GM21367 (cell line): Measurements from ENCODE around the gene RBPJ.
A peak's percentile ranks its signal among the peaks of the same experiment; 100 is the strongest.
"Not testable (repeated sequence)": the region's sequence is repeated elsewhere in the genome, so short reads cannot be mapped to it uniquely, and the experiment has no call there.

ENCODE experiments used
- ATAC-seq: cut with Tn5 transposase; IDR thresholded peaks from one replicate; pipeline ENCODE4 v1.9.1; 2021; ENCODE audit not compliant: unreplicated experiment

RBPJ gene

DNA sequence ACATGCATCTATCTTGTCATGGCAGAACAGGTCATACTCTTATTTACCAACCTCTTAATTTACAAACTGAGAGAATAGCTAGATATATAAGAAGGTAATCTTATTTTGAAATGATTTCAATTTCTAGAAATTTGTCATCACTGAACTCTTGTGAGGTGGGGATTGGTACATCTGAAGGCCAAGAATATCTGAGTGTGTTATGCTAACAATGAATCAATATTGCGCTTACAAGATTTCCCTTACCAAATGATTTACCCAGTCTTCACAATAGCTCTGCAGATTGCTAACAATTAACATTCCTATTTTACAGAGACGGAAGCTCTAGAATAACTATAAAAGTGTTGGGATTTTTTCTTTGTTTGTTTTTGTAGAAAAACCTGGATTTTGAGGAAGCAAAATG is 48.3 kb downstream of the RBPJ start:
- no peak for ATAC-seq

DNA sequence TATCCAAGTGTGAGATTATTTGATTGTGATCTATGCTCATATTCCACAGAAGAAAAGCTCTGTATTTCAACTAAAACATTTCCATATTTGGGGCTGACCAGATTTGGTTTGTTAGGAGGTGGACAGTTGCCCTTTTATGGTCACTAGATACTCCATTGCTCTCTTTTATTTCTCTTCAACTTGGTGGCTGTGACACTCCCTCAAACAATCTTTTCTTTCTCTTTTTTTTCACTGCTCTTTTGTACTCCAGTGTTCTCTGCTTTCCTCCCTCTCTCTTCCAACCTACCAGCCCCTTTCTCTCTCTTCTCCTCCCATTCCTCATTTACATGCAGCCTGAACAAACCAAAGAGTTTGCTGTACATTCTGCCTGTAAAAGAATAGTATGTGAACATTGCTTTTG is 48.8 kb downstream of the RBPJ start:
- no peak for ATAC-seq

DNA sequence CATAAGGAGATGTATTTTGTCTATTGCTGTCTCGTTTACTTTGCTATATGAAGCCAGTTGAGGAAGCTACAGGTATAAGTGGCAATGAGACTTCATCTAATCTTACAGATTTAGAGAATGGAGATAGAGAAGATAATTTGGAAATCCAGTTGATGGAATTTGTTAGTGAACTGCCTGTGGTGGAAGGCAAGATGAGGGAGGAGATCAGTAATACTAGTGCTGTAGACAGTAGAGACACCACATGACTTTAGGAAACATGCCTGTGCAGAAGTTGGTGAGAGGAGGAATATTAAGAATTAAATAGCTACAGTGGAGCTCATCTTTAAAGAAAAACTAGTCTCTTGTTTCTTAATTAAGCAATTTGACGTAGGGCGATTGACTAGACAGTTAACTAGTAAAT is 51.3 kb downstream of the RBPJ start:
- no peak for ATAC-seq

DNA sequence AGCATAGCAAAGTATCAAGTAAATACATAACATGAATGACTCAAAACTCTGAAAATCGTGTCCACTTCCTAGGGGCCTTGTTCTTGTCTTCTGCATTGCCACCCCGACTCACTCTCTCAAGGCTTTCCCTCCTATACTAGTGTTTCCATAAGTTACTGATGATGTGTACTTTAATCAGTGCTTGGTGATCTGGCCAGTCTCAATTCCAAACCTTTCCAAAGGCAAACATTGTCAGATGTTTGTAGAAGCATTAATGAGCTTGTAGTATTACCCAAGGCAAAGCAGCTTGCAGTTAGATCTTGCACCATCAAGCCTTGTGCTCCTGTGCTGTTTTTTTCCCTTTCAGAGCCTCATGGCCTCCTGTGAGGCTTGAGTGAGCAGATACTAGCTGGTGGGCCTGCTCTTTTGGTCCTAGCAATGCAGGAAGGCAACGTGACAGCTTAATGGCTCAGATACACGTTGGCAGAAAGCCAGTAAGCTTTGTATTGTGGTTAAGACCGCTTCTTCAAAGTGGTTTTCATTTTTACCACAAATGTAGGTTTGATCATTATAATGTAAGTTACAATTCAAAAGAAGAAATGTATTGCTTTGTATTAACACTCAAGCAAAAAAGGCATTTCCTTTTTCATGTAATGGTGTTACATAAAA is 51.8 kb downstream of the RBPJ start:
- ATAC-seq, result peak; percentile 94

DNA sequence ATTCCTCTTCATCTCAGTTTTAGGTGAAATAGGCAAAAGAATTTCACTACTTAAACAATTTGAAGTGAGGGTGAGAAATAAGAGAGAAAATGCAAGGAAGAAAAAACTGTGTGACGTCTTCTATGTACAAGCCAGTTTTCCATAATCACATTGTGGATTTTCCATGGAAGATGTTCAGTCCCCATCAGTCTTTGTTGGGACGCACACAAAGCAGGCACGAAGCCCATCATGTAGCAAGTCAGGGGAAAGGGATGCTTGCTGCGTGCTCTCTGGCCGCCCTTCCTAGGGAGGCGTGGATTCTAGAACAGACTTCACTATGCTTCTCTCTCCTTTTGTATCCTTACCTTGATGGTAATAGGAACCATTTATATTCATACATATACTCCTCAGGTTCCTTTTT is 54.7 kb downstream of the RBPJ start:
- ATAC-seq, result no peak

DNA sequence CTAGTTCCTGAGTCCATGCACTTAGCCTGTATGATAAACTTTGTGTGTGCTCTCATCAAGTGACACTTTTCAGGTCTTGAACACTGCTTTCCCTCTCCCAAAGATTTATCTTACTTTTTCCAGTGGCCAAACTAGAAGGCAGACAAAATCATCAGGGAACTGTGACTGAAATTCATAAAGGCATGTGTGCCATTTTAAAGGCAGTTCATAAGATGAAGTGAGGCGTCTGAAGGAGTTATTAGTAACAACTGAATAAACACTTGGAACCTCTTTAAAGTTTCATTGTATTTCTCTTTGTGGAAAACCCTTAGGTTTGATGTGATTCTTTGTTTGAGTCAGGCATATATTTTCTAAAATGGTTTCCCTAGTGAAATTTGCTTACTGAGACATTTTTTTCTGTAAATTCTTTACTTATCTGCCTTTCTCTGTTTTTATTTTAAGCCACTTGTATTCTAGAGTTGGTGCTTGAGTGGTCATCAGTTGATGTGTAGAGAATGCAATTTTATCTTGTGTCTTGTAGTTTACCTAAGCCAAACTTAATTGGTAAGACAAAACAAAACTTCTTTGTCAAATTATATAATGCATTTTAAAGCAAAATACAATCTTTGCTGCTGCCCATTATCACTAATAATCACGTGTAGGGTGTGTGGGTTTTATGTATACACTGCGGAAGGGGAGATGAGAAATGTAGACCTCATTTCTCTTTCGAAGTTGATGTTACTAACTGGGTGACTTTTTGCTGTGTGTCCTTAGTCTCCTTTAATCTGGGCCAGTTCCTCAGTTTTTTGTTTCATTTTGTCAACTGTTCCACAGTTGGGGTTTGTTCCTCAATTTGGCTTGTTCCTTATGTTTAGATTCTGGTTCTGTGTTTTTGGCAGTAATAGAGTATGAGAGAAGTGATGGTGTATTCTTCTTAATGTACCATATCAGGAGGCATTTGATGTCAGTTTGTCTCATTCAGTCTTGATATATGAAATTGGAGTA is 56.8 kb downstream of the RBPJ start:
- no peak for ATAC-seq

DNA sequence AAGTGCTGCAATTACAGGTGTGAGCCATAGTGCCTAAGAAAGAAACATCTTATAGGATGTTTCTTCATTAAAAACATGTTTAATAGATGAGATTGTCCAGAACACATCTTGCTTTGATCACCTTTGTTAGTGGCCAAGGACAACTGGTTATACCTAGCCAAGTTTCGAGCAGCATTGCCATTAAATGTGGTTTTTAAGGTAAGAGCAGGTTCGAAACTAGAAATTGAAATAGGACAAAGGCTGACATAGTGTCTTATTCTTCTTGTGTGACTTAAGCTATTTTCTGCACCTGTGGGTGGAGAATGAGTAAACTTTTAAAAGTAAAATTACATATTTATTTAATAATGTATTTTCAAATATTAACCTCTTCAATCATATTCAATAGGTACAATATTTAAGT is 59.0 kb downstream of the RBPJ start:
- ATAC-seq, result no peak

DNA sequence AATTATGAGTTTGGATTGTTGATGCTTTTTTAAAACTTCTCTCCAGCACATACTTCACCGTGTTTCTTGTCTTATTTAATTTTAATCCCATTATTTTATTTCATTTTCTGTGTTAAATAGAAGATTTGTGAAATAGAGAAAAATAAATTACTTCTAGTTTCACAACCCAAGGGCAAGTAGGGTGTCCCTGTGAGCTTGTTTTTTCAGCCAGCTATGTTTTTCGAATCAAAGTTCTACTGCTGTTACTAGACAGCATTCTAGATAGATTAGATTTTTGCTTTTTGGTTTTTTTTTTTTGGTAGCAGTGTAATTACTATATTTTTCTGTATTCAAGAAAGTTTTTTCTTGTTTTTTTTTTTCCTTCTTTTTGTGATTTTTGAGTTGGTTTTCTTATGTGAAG is 59.9 kb downstream of the RBPJ start:
- no peak for ATAC-seq

DNA sequence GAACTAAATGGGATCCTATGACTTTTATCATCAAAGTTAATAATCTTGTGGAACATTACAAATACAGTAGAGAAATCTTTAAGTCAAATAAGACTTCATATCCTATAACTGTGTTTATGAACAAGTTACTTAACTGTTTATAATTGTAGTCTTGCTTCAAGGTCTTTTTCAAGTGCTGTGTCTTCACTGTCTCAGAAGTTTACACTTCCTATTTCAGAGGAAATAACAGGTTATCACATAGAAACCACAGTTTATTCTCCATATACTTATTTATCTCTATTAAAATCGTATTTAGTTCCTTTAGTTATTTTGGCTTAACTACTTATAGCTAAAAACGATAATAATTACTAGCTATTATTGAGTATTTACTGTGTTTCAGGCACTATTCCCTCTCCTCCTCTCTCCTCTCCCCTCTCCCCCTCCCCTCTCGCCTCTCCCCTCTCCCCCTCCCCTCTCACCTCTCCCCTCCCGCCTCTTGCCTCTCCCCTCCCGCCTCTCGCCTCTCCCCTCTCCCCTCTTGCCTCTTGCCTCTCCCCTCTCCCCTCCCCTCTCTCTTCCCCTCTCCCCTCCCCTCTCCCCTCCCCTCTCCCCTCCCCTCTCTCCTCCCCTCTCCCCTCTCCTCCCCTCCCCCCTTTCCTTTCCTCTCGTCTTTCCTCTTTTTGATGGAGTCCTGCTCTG is 63.7 kb downstream of the RBPJ start:
- no peak for ATAC-seq

DNA sequence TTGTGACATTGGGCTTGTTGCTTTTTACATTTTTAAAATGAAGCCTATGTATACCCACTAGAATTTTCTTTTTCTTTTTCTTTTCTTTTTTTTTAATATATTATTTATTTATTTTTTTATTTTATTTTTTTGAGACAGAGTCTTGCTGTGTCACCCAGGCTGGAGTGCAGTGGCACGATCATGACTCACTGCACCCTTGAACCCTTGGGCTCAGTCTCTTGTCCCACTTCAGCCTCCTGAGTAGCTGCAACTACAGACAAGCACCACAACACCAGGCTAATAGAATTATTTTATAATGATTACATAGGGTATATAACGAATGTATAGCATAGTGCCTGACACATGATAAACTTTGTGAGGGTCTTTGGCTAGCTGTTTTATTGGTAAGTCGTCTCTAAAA is 64.9 kb downstream of the RBPJ start:
- no peak for ATAC-seq

DNA sequence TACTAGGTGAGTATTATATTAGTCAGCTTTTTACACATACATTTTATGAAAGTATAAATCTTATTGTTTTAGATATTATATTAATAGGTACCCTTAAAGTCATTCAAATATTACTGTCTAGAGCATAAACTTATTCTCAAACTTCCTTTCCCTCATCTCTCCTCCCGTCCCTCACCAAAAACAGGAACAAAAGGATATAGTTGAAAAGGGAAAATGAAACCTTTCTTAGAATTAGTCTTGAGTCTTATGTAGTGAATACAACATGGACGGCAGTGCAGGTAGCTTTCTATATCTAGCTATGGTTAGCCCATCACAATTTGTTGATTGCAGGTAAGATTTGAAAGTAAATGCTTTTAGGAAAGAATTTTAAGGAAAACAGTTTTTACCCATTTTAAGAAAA is 65.6 kb downstream of the RBPJ start:
- no peak for ATAC-seq

DNA sequence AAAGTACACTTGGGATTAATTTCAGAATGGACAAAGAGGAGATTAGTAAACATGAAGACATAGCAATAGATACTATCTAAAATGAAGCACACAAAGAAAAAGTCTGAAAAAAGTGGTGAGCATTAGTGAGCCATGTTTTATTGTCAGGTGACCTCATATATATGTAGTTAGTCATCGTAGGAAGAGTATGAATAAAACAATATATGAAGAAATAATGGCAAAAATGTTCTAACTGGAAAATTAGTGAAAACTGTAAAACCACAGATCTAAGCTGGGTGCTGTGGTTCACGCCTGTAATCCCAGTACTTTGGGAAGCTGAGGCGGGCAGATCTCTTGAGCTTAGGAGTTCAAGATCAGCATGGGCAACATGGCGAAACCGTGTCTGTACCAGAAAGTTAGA is 67.9 kb downstream of the RBPJ start:
- no peak for ATAC-seq

DNA sequence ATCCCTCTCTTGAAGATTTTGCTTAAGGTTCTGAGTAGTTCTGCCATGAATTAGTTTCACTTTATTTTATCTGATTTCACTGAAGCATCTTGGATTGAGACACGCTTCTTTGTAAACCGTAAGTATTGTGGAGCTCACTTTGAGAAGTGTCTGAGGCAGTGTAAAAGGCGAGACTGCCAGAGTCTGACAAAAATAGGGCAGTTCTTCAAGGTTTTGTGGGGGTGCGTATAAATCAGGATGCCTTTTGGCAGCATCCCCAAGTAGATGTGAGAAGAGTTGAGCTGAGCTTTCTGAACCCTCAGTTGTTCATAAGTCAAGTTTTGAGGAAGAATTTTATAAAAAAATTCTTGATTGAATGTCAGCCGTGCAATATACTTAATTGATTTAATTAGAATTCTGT is 76.3 kb downstream of the RBPJ start:
- ATAC-seq, result no peak

DNA sequence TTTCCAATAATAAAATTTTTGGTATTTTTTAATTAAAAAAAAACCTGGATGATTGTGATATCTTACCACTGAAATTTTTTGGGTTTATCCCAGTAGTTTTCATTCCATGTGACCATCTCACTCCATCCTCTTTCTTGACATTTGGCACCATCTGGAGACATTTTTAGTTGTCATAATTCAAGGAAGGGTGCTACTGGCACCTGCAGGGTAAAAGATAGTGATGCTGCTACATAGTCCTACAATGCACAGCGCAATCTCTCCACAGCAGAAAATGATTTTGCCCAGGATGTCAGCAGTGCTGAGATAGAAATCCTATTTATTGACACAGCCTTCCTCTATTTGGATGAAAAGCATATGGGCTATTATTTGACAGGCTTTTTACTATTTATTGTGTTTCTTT is 79.3 kb downstream of the RBPJ start:
- no peak for ATAC-seq

DNA sequence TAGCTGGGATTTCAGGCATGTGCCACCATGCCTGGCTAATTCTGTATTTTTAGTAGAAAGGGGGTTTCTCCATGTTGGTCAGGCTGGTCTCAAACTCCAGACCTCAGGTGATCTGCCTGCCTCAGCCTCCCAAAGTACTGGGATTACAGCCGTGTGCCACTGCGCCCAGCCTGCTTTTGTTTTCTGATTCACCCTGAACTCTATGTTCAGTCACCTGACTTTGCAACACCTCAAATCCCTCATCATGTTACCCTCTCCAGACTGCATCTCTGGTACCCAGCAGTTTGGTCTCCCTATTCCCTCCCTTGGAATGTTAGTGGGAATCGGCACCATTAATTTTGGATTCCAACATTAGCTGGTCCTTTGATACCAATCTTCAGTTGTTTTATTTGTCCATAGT is 81.2 kb downstream of the RBPJ start:
- ATAC-seq, result not testable (repeated sequence)

DNA sequence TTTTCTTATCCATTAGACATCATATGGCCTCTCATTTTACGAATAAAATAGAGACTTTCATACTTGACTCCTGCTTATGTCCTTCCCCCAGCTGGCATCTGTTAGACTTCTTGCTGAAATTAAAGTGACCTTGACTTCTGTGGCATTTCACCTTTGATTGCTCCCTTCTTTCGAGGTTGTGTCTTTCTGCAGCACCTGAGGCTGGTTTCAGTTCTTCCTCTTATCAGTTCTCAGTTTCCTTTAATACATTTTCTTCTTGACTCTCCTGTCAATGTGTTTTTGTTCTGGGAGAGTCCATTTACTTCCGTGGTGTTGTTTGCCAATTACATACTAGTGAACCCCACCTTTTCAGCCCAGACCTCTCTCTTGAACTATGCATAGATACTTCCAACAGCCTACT is 81.6 kb downstream of the RBPJ start:
- ATAC-seq, result peak; percentile 51

DNA sequence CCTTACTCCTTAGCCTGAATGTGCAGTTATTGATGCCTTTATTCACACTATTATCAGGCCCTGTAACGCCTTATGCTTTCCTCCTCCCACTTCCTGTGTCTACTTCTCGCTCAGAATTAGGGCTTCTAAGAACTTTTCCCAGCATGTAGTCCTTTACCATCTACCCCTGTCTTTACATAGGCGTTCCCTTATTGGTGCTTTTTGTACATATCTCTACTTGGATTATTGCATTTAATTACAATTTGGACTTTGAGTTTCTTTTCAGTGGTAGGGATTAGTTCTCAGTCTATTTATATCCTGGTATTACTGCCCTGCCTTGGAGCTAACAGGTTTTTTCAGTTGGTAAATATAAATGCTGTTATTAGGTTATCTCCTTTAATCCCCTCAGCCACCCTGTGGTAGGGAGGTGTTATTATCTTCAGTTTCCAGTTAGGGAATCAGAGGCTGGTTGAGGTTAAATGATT is 84.0 kb downstream of the RBPJ start:
- no peak for ATAC-seq

DNA sequence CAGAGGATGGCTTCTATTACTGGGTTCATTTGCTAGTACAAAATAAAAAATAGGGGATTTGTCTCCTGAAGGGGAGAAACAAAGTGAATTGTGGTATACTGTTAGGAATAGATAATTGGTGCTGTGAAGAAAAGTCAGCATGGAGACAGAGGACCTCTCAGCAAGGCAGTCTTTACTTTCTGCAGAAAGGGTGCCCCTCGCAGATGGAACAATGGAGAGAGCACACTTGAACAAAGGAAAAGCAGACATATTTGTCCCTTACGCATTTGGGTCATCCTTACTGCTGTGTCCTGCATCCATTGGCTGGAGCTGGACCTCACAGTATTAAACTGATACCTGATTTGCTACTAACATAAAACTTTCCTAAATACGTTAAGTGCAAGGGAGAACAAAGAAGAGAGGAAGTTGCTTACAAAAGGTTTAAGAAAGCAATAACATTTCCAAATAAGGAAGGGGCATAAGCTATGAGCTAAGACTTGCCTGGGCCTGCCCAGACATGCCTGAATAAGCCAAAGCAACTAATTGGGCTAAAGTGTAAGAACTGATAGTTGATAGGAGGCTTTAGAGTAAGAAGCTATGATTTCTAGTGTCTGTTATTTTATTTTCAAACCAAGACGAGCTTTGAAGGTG is 85.6 kb downstream of the RBPJ start:
- ATAC-seq, result no peak

DNA sequence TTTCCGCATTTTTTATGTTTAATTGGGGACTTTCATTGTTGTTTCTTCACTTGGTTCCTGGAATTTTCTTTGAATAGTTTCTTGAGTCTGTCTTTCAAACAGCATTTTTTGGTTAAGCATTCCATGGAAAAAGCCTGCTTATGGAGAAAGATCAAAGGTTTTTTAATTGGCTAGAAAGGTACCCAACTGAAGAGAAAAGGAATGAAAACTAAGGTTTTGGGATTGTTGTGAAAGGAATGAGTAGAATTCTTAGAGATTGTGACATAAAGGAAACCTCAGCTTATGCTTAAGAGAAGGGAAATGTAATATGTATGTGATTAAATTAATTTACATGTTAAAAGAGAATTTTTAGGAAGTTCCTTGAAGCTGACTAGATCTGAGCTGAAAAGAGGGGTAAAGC is 86.7 kb downstream of the RBPJ start:
- ATAC-seq, result no peak

DNA sequence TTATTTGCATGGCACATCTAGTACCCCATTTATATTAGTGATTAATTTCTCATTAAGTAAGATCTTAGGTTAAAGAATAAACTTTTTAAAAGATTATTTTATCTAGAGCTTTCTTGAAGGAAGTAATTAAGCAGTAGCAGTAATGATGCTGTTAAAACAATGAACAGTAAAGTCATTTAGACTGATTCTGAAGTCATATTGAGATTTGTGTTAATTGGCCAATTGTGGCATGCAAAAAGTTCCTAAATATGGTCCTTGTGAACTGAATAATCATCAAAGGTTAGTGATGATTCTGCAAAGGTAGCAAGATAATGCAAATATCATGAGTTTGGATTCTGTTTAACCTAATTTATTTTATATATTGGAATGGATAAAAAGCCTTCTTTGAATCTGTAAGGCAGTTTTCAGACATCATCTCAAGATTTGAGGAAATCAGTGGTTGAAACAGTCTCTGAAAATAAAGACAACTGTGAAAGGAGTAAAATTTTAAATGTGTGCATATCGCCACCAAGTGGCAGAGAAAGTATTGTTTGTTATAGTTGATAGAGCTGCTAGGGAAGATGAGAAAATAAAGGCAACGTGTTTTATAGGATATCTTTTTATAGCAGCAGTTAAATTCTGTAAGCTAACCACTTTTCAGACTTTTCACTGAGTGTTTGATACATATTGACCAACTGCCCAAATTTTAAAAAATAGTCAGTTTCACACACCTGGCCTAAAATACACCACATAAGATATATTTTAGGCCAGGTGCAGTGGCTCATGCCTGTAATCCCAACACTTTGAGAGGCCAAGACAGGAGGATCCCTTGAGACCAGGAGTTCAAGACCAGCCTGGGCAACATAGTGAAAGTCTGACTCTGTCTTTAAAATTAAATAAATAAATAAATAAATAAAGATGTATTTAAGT is 89.8 kb downstream of the RBPJ start:
- ATAC-seq, result peak; percentile 49
